PC-9 (cell line): ENCODE results near the gene STOML1.

ENCODE experiments used
- EZH2 ChIP-seq: fragments of 200-600 bp; sonication (generic); IDR thresholded peaks from 2 replicates; pipeline ENCODE4 v1.8.0; 2017; ENCODE audit warnings: antibody characterized with exemption, low read depth
- TF ChIP-seq, protein P1 (sequence below): fragments of 200-600 bp; sonication (generic); conservative IDR thresholded peaks from 2 replicates; pipeline ENCODE4 v1.6.1; 2017; ENCODE audit warnings: mixed run types, antibody characterized with exemption, mild to moderate bottlenecking, moderate library complexity

DNA sequence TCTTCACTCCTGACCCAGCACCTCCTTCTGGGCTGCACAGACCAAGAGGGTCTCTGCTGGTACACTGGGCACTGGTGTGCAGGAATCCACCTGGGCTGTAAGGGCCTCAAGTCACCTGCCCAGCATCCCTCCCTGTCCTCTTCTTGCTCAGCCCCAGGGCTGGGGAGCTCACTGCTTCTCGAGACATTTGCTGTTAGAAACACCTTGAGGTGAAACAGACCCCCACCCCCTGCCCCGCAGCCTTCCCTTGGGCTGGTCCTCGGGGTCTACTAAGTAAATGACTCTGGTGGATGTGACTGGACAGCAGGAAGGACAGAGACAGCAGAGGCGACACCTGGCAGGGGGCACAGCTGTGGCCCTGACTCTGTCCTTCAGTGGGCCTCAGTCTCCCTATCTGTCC, 36.8 kb downstream of the STOML1 start:
- TF ChIP-seq, protein P1, sequence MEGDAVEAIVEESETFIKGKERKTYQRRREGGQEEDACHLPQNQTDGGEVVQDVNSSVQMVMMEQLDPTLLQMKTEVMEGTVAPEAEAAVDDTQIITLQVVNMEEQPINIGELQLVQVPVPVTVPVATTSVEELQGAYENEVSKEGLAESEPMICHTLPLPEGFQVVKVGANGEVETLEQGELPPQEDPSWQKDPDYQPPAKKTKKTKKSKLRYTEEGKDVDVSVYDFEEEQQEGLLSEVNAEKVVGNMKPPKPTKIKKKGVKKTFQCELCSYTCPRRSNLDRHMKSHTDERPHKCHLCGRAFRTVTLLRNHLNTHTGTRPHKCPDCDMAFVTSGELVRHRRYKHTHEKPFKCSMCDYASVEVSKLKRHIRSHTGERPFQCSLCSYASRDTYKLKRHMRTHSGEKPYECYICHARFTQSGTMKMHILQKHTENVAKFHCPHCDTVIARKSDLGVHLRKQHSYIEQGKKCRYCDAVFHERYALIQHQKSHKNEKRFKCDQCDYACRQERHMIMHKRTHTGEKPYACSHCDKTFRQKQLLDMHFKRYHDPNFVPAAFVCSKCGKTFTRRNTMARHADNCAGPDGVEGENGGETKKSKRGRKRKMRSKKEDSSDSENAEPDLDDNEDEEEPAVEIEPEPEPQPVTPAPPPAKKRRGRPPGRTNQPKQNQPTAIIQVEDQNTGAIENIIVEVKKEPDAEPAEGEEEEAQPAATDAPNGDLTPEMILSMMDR = no peak
- TF ChIP-seq EZH2 = no peak
